ENCODE measurements around the gene KCNQ2. TPM values are rescaled to one million over a fixed set of nuclear protein-coding genes. Genes with fewer than 3 reads are reported as not detected.

Gene KCNQ2
- total and polyA plus RNA-seq, 2 experiments from 2014 or later: 68.5 to 92.4 TPM

DNA sequence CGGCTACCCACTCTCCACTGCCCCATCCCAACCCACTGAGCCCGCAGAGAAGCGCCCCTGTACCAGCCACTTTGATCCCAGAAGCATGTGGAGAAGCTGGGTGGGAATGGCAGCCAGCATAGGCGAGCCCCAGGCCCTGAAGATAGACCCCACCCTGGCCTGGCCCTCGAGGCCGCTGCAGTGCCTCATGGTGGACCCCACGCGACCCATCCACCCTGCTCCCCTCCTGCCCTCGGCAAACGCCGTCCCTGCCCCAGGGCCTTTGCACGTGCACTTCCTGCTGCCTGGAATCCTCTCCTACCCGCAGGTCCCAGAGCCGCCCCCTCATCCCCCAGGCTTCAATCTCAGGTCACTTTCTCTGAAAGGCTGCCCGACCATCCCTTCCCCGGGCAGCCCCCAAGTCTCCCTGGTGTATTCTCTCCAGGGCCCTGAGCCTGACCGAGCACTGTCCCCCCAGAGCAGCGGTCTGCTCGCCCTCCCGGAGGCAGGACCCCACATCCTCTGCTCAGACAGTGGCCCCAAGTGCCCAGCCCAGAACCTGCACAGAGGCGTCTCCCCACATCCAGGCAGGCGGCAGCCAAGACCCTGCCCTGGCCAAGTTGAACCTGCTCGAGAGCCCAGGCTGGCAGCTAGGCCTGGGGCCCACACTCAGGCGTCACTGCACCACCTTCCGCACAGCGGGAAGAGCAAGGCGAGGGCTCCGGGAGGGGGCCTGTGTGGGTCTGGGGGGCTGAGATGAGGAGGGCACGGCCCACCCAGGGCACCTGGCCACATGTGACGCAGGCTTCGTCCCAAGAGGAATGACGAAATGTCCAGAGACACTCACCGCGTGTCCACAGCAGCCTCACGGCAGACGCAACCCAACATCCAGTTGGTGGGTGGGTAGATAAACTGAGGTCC lies 14.0 kb downstream of the KCNQ2 start:
- H3K27me3 Mint-ChIP-seq (ENCODE audit: insufficient read depth, low read depth, poor library complexity): peaks cover 16% of the 10 kb centered on the region
- no peaks in the 10 kb centered on the region for H3K36me3 ChIP-seq (ENCODE audit: insufficient read depth)
- H3K4me3 Mint-ChIP-seq: no peak overlapping the region
- H3K4me3 ChIP-seq: no peak overlapping the region
- no peak overlapping the region for H3K27ac ChIP-seq (ENCODE audit: low read depth)
- no peaks in the 10 kb centered on the region; the same call in 2 of the 3 replicates for H3K36me3 Mint-ChIP-seq (ENCODE audit: low read depth)
- H3K4me2 ChIP-seq: no peak overlapping the region
- TF ChIP-seq STAT1 (IDR thresholded peaks at IDR 0.05; ENCODE audit: unreplicated experiment) (no peak), POLR2AphosphoS5 (IDR thresholded peaks at IDR 0.05; ENCODE audit: low read depth) (no peak), EZH2phosphoT487 (IDR thresholded peaks at IDR 0.05; ENCODE audit: unreplicated experiment) (no peak), ZNF331 (CRISPR knock-in tag; IDR thresholded peaks at IDR 0.05; ENCODE audit: low read depth) (no peak), CREB1 (CRISPR knock-in tag; IDR thresholded peaks at IDR 0.05; ENCODE audit: low read depth) (no peak), ZNF114 (CRISPR knock-in tag; IDR thresholded peaks at IDR 0.05) (no peak), JUNB (IDR thresholded peaks at IDR 0.05; ENCODE audit: unreplicated experiment) (no peak), NANOG (IDR thresholded peaks at IDR 0.05; ENCODE audit: borderline replicate concordance) (no peak)
- TF ChIP-seq, protein P1, sequence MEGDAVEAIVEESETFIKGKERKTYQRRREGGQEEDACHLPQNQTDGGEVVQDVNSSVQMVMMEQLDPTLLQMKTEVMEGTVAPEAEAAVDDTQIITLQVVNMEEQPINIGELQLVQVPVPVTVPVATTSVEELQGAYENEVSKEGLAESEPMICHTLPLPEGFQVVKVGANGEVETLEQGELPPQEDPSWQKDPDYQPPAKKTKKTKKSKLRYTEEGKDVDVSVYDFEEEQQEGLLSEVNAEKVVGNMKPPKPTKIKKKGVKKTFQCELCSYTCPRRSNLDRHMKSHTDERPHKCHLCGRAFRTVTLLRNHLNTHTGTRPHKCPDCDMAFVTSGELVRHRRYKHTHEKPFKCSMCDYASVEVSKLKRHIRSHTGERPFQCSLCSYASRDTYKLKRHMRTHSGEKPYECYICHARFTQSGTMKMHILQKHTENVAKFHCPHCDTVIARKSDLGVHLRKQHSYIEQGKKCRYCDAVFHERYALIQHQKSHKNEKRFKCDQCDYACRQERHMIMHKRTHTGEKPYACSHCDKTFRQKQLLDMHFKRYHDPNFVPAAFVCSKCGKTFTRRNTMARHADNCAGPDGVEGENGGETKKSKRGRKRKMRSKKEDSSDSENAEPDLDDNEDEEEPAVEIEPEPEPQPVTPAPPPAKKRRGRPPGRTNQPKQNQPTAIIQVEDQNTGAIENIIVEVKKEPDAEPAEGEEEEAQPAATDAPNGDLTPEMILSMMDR (conservative IDR thresholded peaks at IDR 0.05; ENCODE audit: low read depth in 2 of 2): no peak
- TF ChIP-seq, protein P2, sequence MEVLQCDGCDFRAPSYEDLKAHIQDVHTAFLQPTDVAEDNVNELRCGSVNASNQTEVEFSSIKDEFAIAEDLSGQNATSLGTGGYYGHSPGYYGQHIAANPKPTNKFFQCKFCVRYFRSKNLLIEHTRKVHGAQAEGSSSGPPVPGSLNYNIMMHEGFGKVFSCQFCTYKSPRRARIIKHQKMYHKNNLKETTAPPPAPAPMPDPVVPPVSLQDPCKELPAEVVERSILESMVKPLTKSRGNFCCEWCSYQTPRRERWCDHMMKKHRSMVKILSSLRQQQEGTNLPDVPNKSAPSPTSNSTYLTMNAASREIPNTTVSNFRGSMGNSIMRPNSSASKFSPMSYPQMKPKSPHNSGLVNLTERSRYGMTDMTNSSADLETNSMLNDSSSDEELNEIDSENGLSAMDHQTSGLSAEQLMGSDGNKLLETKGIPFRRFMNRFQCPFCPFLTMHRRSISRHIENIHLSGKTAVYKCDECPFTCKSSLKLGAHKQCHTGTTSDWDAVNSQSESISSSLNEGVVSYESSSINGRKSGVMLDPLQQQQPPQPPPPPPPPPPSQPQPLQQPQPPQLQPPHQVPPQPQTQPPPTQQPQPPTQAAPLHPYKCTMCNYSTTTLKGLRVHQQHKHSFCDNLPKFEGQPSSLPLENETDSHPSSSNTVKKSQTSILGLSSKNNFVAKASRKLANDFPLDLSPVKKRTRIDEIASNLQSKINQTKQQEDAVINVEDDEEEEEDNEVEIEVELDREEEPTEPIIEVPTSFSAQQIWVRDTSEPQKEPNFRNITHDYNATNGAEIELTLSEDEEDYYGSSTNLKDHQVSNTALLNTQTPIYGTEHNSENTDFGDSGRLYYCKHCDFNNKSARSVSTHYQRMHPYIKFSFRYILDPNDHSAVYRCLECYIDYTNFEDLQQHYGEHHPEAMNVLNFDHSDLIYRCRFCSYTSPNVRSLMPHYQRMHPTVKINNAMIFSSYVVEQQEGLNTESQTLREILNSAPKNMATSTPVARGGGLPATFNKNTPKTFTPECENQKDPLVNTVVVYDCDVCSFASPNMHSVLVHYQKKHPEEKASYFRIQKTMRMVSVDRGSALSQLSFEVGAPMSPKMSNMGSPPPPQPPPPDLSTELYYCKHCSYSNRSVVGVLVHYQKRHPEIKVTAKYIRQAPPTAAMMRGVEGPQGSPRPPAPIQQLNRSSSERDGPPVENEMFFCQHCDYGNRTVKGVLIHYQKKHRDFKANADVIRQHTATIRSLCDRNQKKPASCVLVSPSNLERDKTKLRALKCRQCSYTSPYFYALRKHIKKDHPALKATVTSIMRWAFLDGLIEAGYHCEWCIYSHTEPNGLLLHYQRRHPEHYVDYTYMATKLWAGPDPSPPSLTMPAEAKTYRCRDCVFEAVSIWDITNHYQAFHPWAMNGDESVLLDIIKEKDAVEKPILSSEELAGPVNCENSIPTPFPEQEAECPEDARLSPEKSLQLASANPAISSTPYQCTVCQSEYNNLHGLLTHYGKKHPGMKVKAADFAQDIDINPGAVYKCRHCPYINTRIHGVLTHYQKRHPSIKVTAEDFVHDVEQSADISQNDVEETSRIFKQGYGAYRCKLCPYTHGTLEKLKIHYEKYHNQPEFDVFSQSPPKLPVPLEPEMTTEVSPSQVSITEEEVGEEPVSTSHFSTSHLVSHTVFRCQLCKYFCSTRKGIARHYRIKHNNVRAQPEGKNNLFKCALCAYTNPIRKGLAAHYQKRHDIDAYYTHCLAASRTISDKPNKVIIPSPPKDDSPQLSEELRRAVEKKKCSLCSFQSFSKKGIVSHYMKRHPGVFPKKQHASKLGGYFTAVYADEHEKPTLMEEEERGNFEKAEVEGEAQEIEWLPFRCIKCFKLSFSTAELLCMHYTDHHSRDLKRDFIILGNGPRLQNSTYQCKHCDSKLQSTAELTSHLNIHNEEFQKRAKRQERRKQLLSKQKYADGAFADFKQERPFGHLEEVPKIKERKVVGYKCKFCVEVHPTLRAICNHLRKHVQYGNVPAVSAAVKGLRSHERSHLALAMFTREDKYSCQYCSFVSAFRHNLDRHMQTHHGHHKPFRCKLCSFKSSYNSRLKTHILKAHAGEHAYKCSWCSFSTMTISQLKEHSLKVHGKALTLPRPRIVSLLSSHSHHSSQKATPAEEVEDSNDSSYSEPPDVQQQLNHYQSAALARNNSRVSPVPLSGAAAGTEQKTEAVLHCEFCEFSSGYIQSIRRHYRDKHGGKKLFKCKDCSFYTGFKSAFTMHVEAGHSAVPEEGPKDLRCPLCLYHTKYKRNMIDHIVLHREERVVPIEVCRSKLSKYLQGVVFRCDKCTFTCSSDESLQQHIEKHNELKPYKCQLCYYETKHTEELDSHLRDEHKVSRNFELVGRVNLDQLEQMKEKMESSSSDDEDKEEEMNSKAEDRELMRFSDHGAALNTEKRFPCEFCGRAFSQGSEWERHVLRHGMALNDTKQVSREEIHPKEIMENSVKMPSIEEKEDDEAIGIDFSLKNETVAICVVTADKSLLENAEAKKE (CRISPR knock-in tag; IDR thresholded peaks at IDR 0.05): no peak
- no peak overlapping the region for H2AFZ ChIP-seq
- H3K4me1 Mint-ChIP-seq: peaks cover 41% of the 10 kb centered on the region
- no peaks in the 10 kb centered on the region for H3K9me2 ChIP-seq (ENCODE audit: insufficient read depth)
- H3F3A ChIP-seq (replicated peaks; ENCODE audit: low read depth): no peaks in the 10 kb centered on the region
- DNase-seq (ENCODE audit: low spot score): no peak
- H3K79me2 ChIP-seq (replicated peaks; ENCODE audit: insufficient read depth): peaks cover 71% of the 10 kb centered on the region
- no peaks in the 10 kb centered on the region for H3K27me3 ChIP-seq (ENCODE audit: insufficient read depth)
- no peak for ATAC-seq
- peaks cover 10% of the 10 kb centered on the region; the same call in 1 of the 2 replicates for H3K4me1 ChIP-seq (ENCODE audit: insufficient read depth)
- no peak overlapping the region for H3K27ac Mint-ChIP-seq
- no peaks in the 10 kb centered on the region; the same call in 2 of the 3 replicates for H3K9me3 Mint-ChIP-seq
- peaks cover 19% of the 10 kb centered on the region for H4K20me1 ChIP-seq (replicated peaks; ENCODE audit: insufficient read depth)

Data from GM23338 (cell line).